Heart right ventricle (tissue), 16 donors: ENCODE measurements around the gene DNAJB4. TPM values are rescaled to one million over a fixed set of nuclear protein-coding genes. Genes with fewer than 3 reads are reported as not detected.

Experiments used
- ATAC-seq, 8 donors: fragments of 200-7000 bp; cut with Tn5 transposase; one replicate each; pipeline ENCODE4 v1.9.1; 2020; ENCODE audit warnings: mild to moderate bottlenecking in 8 of 8, moderate library complexity in 8 of 8, moderate number of reproducible peaks in 1 of 8
- DNase-seq, 2 donors: peaks; one replicate each; pipeline ENCODE4 v3.0.0-alpha.2; 2020
- H3K27ac ChIP-seq, 10 donors: fragments of 200-600 bp; sonication (generic) in 2 of 10; one replicate each; pipeline versions ENCODE4 v1.5.0 to v1.8.0; 2020 to 2022; ENCODE audit warnings: mild to moderate bottlenecking in 3 of 10
- H3K27me3 ChIP-seq, 7 donors: fragments of 200-600 bp; one replicate each; pipeline ENCODE4 v1.8.0; 2021 to 2022; ENCODE audit warnings: mild to moderate bottlenecking in 2 of 7
- H3K36me3 ChIP-seq, 9 donors: fragments of 200-600 bp; sonication (generic) in 1 of 9; one replicate each; pipeline versions ENCODE4 v1.5.0 to v1.8.0; 2020 to 2022; ENCODE audit warnings: mild to moderate bottlenecking in 2 of 9
- H3K4me1 ChIP-seq, 9 donors: fragments of 200-600 bp; sonication (generic) in 1 of 9; one replicate each; pipeline versions ENCODE4 v1.5.0 to v1.8.0; 2020 to 2022; ENCODE audit warnings: mild to moderate bottlenecking in 4 of 9
- H3K4me3 ChIP-seq, 10 donors: fragments of 200-600 bp; sonication (generic) in 2 of 10; one replicate each; pipeline versions ENCODE4 v1.5.0 to v1.8.0; 2020 to 2022; ENCODE audit warnings: mild to moderate bottlenecking in 7 of 10, moderate library complexity in 2 of 10
- H3K9me3 ChIP-seq, 11 donors: fragments of 200-600 bp in 10 of 11; sonication (generic) in 2 of 11; one replicate each; pipeline versions ENCODE4 v1.5.0 to v1.8.0; 2013 to 2022; ENCODE audit warnings: mild to moderate bottlenecking in 2 of 11, control low read depth in 1 of 11, moderate library complexity in 1 of 11
- WGBS, 2 donors: extraction: QIAGEN DNeasy Blood & Tissue Kit; methylation state at CpG; one replicate each; pipeline ENCODE4 v1.1.7; 2013; ENCODE audit warnings: inconsistent platforms in 1 of 2; 5-methylcytosine and 5-hydroxymethylcytosine counted together
- intact Hi-C, 10 donors: fragments of 100-400 bp; cut with DNase I; formaldehyde crosslinking; loops; one replicate each; pipeline versions ENCODE4 v1.11.1 to v1.14.2; 2022
- polyA plus RNA-seq, 2 donors: library from polyadenylated mRNA; stranded (reverse); fragments of 200-250 nt; gene quantifications; one replicate each; pipeline ENCODE4 v1.2.3, GENCODE V29; 2013
- total RNA-seq, 10 donors: library from RNA; stranded (reverse); fragmentation: NEBNext Ultra II Directional in 3 of 10; extraction: Animal tissue kit (Norgen Biotek cat#: 25700) in 3 of 10; gene quantifications; one replicate each; pipeline versions ENCODE4 v1.2.1 to v1.2.4, GENCODE V29; 2021 to 2023
- TF ChIP-seq, protein P1 (sequence below), 9 donors: fragments of 200-600 bp; sonication (generic) in 2 of 9; IDR thresholded peaks; one replicate each; pipeline versions ENCODE4 v1.5.0 to v1.8.0; 2021 to 2022; ENCODE audit warnings: antibody characterized with exemption in 9 of 9, mild to moderate bottlenecking in 5 of 9, moderate library complexity in 1 of 9
- donor health status: Arrhythmogenic right ventricular cardiomyopathy.
- donor health status: ischemic (EF 13 %, LVEDD 7.1; RV severe dilation, severe dysfunction).
- donor health status: healthy with polysubstance abuse.
- donor health status: DM: no; HTN: yes; CAD: no.
- donor health status: DM: no; HTN: no; CAD: no.
- donor health status: ischemic (EF 25% LVEDD 6.9; RV normal size, moderate dysfunction).
- donor health status: ischemic (EF 25% LVEDD 5.7; RV mildly dilated, moderate dysfunction).
- donor health status: healthy.
- donor health status: DM: yes; HTN: yes; CAD: no.
- donor health status: Ischemic cardiomyopathy.
- donor health status: ischemic (EF 35%, LVEDD 5.7; RV mildly dilated, moderate dysfunction).
- donor health status: nonischemic (EF 11% LVEDD 7.7; RV severe dilation, severe dysfunction).
- donor health status: DM: yes; HTN: yes; CAD: no.
- donor health status: PGD.
- donor health status: ischemic (EF 29% LVEDD 5.4; RV normal size, mild dysfunction).
- donor health status: nonischemic (EF 23%, LVEDD 6.1; RV moderate dilation, normal function).

Gene DNAJB4
- total and polyA plus RNA-seq, 12 donors, result 38.5 to 178 (median 120) TPM

DNA sequence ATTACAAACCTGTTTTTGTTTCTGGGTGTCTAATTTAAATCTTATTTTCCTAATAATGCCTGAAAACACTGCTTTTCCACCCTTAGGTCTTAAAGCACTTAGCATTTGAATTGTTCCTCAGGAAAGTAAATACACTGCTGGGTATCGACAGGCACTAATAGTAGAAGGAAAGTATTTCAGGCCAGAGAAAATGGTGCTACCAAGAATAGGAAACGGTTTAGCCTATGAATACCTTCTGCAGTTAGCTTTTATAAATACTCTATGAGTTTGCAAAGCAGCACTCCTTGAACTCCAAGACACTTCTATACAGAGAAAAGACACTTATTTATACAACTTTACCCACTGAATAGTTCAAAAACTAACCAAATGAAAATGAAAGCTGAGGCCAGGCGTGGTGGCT lies 32.7 kb upstream of the DNAJB4 start:
- ATAC-seq (no peak), DNase-seq (no peak)
- intact Hi-C loops, result loop anchor here in 5 of 10 donors (10.0 kb wide), 2 partner anchors 73 to 143 kb away; partner anchors contain the start of gene GIPC2 (in 1 of the 5)
- Histone ChIP-seq H3K9me3 (no peaks in the 10 kb centered on the region), H3K27ac (no peak overlapping the region), H3K27me3 (no peaks in the 10 kb centered on the region), H3K36me3 (peaks cover 0 to 78% (median 23%) of the 10 kb centered on the region in 9 donors), H3K4me3 (no peak overlapping the region), H3K4me1 (peaks cover 15 to 90% (median 63%) of the 10 kb centered on the region in 9 donors)
- TF ChIP-seq, protein P1, sequence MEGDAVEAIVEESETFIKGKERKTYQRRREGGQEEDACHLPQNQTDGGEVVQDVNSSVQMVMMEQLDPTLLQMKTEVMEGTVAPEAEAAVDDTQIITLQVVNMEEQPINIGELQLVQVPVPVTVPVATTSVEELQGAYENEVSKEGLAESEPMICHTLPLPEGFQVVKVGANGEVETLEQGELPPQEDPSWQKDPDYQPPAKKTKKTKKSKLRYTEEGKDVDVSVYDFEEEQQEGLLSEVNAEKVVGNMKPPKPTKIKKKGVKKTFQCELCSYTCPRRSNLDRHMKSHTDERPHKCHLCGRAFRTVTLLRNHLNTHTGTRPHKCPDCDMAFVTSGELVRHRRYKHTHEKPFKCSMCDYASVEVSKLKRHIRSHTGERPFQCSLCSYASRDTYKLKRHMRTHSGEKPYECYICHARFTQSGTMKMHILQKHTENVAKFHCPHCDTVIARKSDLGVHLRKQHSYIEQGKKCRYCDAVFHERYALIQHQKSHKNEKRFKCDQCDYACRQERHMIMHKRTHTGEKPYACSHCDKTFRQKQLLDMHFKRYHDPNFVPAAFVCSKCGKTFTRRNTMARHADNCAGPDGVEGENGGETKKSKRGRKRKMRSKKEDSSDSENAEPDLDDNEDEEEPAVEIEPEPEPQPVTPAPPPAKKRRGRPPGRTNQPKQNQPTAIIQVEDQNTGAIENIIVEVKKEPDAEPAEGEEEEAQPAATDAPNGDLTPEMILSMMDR (IDR thresholded peaks at IDR 0.05), result no peak
- 69 to 70% methylated on average over 3 of the region's 3 CpGs for WGBS, 2 donors

DNA sequence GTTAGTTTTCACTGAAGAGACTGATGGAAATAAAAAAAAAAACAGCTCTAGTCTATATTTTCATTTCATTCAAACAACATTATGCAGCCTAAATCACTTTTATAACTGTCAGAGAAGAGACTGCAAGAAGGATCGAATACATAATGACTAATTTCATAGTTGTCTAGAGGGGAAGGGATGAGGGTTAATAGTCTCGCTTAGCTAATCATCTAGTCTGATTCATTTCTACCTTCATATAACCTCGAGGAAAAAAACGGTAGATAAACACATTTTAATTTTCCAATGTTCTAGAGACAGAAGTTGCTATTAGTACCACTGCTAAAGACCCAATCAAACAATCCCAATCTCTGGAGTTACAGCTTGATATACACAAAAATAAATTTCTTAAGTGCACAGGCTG lies 29.4 kb upstream of the DNAJB4 start:
- Histone ChIP-seq H3K27me3 (no peaks in the 10 kb centered on the region), H3K4me1 (peaks cover 15 to 79% (median 64%) of the 10 kb centered on the region in 9 donors), H3K27ac (peak overlapping the region in 5 of 10 donors; percentile 7 to 96 (median 21)), H3K4me3 (peak overlapping the region in 8 of 10 donors; percentile 11 to 85 (median 72)), H3K36me3 (peaks cover 0 to 47% (median 0%) of the 10 kb centered on the region in 9 donors), H3K9me3 (no peaks in the 10 kb centered on the region)
- TF ChIP-seq, protein P1 (IDR thresholded peaks at IDR 0.05), result no peak
- DNase-seq, result no peak
- intact Hi-C loops, result loop anchor here in 5 of 10 donors (5.0 to 10.0 kb wide), 3 partner anchors 69 to 139 kb away; partner anchors contain the start of gene GIPC2 (in 1 of the 5)
- 17 to 22% methylated on average over 4 of the region's 4 CpGs for WGBS, 2 donors
- no peak for ATAC-seq

GRCh38 chr1:77975907-77976306 lies 28.8 kb upstream of the DNAJB4 start:
- WGBS, 2 donors, result 20 to 24% methylated on average over 2 of the region's 2 CpGs
- H3K4me3 ChIP-seq, result peak overlapping the region in 8 of 10 donors; percentile 11 to 85 (median 72)
- H3K27me3 ChIP-seq, result no peaks in the 10 kb centered on the region
- intact Hi-C loops, result loop anchor here in 6 of 10 donors (2.0 to 10.0 kb wide), 4 partner anchors 69 to 139 kb away; partner anchors contain the start of gene GIPC2 (in 1 of the 6)
- no peak for DNase-seq
- TF ChIP-seq, protein P1 (IDR thresholded peaks at IDR 0.05), result no peak
- peaks cover 0 to 42% (median 0%) of the 10 kb centered on the region in 9 donors for H3K36me3 ChIP-seq
- no peak for ATAC-seq
- peak overlapping the region in 5 of 10 donors; percentile 7 to 96 (median 21) for H3K27ac ChIP-seq
- H3K4me1 ChIP-seq, result peaks cover 12 to 79% (median 64%) of the 10 kb centered on the region in 9 donors
- H3K9me3 ChIP-seq, result no peaks in the 10 kb centered on the region

GRCh38 chr1:77976433-77977076 lies 28.2 kb upstream of the DNAJB4 start:
- DNase-seq, result no peak
- no peaks in the 10 kb centered on the region for H3K9me3 ChIP-seq
- intact Hi-C loops, result loop anchor here in 7 of 10 donors (1.0 to 10.0 kb wide), 5 partner anchors 68 to 138 kb away; partner anchors contain the start of gene GIPC2 (in 1 of the 7)

More at GRCh38 chr1:77976433-77977076, 28.2 kb upstream of the DNAJB4 start:
- TF ChIP-seq, protein P1 (IDR thresholded peaks at IDR 0.05), result no peak
- Histone ChIP-seq H3K4me3 (peak overlapping the region in 9 of 10 donors; percentile 64 to 85 (median 76)), H3K27me3 (no peaks in the 10 kb centered on the region), H3K36me3 (peaks cover 0 to 35% (median 0%) of the 10 kb centered on the region in 9 donors), H3K27ac (peak overlapping the region in 5 of 10 donors; percentile 7 to 98 (median 30)), H3K4me1 (peaks cover 11 to 80% (median 64%) of the 10 kb centered on the region in 9 donors)
- no peak for ATAC-seq
- WGBS, 2 donors, result 67 to 77% methylated on average over 13 of the region's 13 CpGs
